CD14-positive monocyte (primary cell): ENCODE measurements around the gene PPFIBP2. TPM values are rescaled to one million over a fixed set of nuclear protein-coding genes. Genes with fewer than 3 reads are reported as not detected.

Source experiments
- DNase-seq, 3 donors: peaks; one replicate each; pipeline ENCODE4 v3.0.0-alpha.2; 2011 to 2022
- H2AFZ ChIP-seq: 2 replicates; pipeline ENCODE4 v1.6.0; 2012; ENCODE audit warnings: mild to moderate bottlenecking, low read depth, low read length, inconsistent platforms; ENCODE audit not compliant: insufficient read depth, poor library complexity, severe bottlenecking
- H3K27ac ChIP-seq, 2 donors: 1 replicate in 1 of 2; 2 replicates in 1 of 2; pipeline ENCODE4 v1.5.1; 2012 to 2013; ENCODE audit warnings: low read length in 2 of 2, control low read depth in 1 of 2, inconsistent platforms in 1 of 2, low read depth in 1 of 2, mild to moderate bottlenecking in 1 of 2
- H3K27me3 ChIP-seq, 2 donors: one replicate each; pipeline versions ENCODE4 v1.6.0 to v1.6.1; 2011 to 2013; ENCODE audit warnings: low read length in 2 of 2; ENCODE audit not compliant: control insufficient read depth in 2 of 2, insufficient read depth in 2 of 2
- H3K36me3 ChIP-seq, 2 donors: replicated peaks in 1 of 2; 1 replicate in 1 of 2; 2 replicates in 1 of 2; pipeline versions ENCODE4 v1.5.1 to v1.6.1; 2012 to 2013; ENCODE audit warnings: low read length in 2 of 2, control low read depth in 1 of 2, inconsistent platforms in 1 of 2, mild to moderate bottlenecking in 1 of 2; ENCODE audit not compliant: insufficient read depth in 2 of 2, control insufficient read depth in 1 of 2
- H3K4me1 ChIP-seq, 2 donors: 1 replicate in 1 of 2; 2 replicates in 1 of 2; pipeline versions ENCODE4 v1.5.1 to v1.6.1; 2012 to 2013; ENCODE audit warnings: low read length in 2 of 2, control low read depth in 1 of 2, inconsistent platforms in 1 of 2, mild to moderate bottlenecking in 1 of 2, moderate library complexity in 1 of 2; ENCODE audit not compliant: insufficient read depth in 2 of 2, control insufficient read depth in 1 of 2
- H3K4me2 ChIP-seq: replicated peaks from 2 replicates; pipeline ENCODE3; 2012; ENCODE audit warnings: low read length, moderate library complexity, mild to moderate bottlenecking; ENCODE audit not compliant: poor library complexity, severe bottlenecking; ENCODE audit errors: extremely low read depth
- H3K4me3 ChIP-seq, 3 experiments: fragments of 200-600 bp in 1 of 3; sonication (generic) in 1 of 3; replicated peaks in 1 of 3; 1 replicate in 2 of 3; 2 replicates in 1 of 3; pipeline ENCODE4 v1.5.1; 2011 to 2013; ENCODE audit warnings: low read length in 3 of 3, mild to moderate bottlenecking in 3 of 3, control low read depth in 2 of 3, low read depth in 2 of 3, inconsistent platforms in 1 of 3, moderate library complexity in 1 of 3
- H3K79me2 ChIP-seq: 2 replicates; pipeline ENCODE4 v1.6.0; 2012; ENCODE audit warnings: mild to moderate bottlenecking, control low read depth, inconsistent platforms, low read length, moderate library complexity; ENCODE audit not compliant: insufficient read depth
- H3K9ac ChIP-seq: 2 replicates; pipeline ENCODE4 v1.6.0; 2017; ENCODE audit warnings: low read length, mild to moderate bottlenecking; ENCODE audit not compliant: insufficient read depth, poor library complexity, severe bottlenecking
- H3K9me3 ChIP-seq, 2 donors: replicated peaks in 1 of 2; 1 replicate in 1 of 2; 2 replicates in 1 of 2; pipeline versions ENCODE4 v1.5.1 to v1.6.1; 2012 to 2013; ENCODE audit warnings: low read length in 2 of 2, control low read depth in 1 of 2; ENCODE audit not compliant: control insufficient read depth in 1 of 2, insufficient read depth in 1 of 2
- H4K20me1 ChIP-seq: 2 replicates; pipeline ENCODE4 v1.6.0; 2012; ENCODE audit warnings: mild to moderate bottlenecking, low read length, control low read depth, moderate library complexity; ENCODE audit not compliant: insufficient read depth
- H3K27ac Mint-ChIP-seq, 7 donors: one replicate each; pipeline ENCODE4 v1.8.0; 2020; ENCODE audit warnings: mild to moderate bottlenecking in 7 of 7, mixed read lengths in 7 of 7, moderate library complexity in 6 of 7, inconsistent platforms in 2 of 7
- H3K27me3 Mint-ChIP-seq, 3 donors: one replicate each; pipeline ENCODE4 v1.8.0; 2021 to 2022; ENCODE audit warnings: low read depth in 3 of 3, mild to moderate bottlenecking in 3 of 3, mixed read lengths in 3 of 3, moderate library complexity in 3 of 3, inconsistent platforms in 1 of 3
- H3K36me3 Mint-ChIP-seq, 2 donors: one replicate each; pipeline ENCODE4 v1.8.0; 2020; ENCODE audit warnings: mixed read lengths in 2 of 2, inconsistent platforms in 1 of 2, mild to moderate bottlenecking in 1 of 2
- H3K4me1 Mint-ChIP-seq: one replicate; pipeline ENCODE4 v1.8.0; 2020; ENCODE audit warnings: mild to moderate bottlenecking, mixed read lengths
- H3K4me3 Mint-ChIP-seq, 2 donors: one replicate each; pipeline ENCODE4 v1.8.0; 2020; ENCODE audit warnings: mild to moderate bottlenecking in 2 of 2, mixed read lengths in 2 of 2, moderate library complexity in 1 of 2
- H3K9me3 Mint-ChIP-seq, 7 donors: one replicate each; pipeline ENCODE4 v1.8.0; 2020 to 2022; ENCODE audit warnings: mixed read lengths in 7 of 7, mild to moderate bottlenecking in 6 of 7, moderate library complexity in 6 of 7, inconsistent platforms in 2 of 7
- CTCF ChIP-seq: fragments of 200-600 bp; IDR thresholded peaks from one replicate; pipeline ENCODE4 v1.8.0; 2022; ENCODE audit warnings: antibody characterized with exemption, mild to moderate bottlenecking
- WGBS: methylation state at CpG from one replicate; pipeline ENCODE4 v1.1.5; 2013; ENCODE audit warnings: missing lambda C conversion rate; ENCODE audit not compliant: insufficient coverage; 5-methylcytosine and 5-hydroxymethylcytosine counted together
- intact Hi-C, 2 donors: fragments of 100-400 bp; cut with micrococcal nuclease; formaldehyde crosslinking; loops; one replicate each; pipeline versions ENCODE4 v1.15.0 to v1.15.1; 2023
- polyA plus RNA-seq, 3 donors: library from polyadenylated mRNA; depleted of rRNA in 1 of 3; unstranded in 2 of 3; stranded (reverse) in 1 of 3; fragments of 300-500 nt in 2 of 3; fragments of >200 nt in 1 of 3; fragmentation: Illumina TruSeq in 2 of 3; gene quantifications; 1 replicate in 2 of 3; 2 replicates in 1 of 3; pipeline ENCODE4 v1.2.3, GENCODE V29; 2012 to 2021

Gene PPFIBP2
- polyA plus RNA-seq, 3 donors, result 5.9 to 41.6 (median 8.6) TPM

GRCh38 chr11:7617032-7617431 lies 103.2 kb downstream of the PPFIBP2 start:
- no peak for TF ChIP-seq CTCF
- Histone ChIP-seq H3K27ac (no peak overlapping the region), H3K4me2 (no peak overlapping the region), H3K27me3 (no peaks in the 10 kb centered on the region), H3K4me3 (no peak overlapping the region), H4K20me1 (no peaks in the 10 kb centered on the region), H3K79me2 (no peaks in the 10 kb centered on the region), H3K36me3 (peaks cover 50 to 100% of the 10 kb centered on the region in 2 donors), H3K9me3 (no peaks in the 10 kb centered on the region), H3K4me1 (no peaks in the 10 kb centered on the region), H3K9ac (no peak overlapping the region), H2AFZ (no peak overlapping the region)
- Mint-ChIP-seq H3K36me3 (peaks cover 94 to 97% of the 10 kb centered on the region in 2 donors), H3K27me3 (peaks cover 0 to 11% (median 2%) of the 10 kb centered on the region in 3 donors), H3K27ac (no peak overlapping the region), H3K9me3 (peaks cover 0 to 1% (median 0%) of the 10 kb centered on the region in 7 donors), H3K4me1 (no peaks in the 10 kb centered on the region), H3K4me3 (no peak overlapping the region)
- DNase-seq, result no peak
- intact Hi-C loops, result no loop called here
- 100% methylated on average over 4 of the region's 8 CpGs for WGBS

- no peak overlapping the region for H3K27ac Mint-ChIP-seq
- no peaks in the 10 kb centered on the region for H3K79me2 ChIP-seq
- peaks cover 0 to 9% (median 2%) of the 10 kb centered on the region in 3 donors for H3K27me3 Mint-ChIP-seq
- H3K27me3 ChIP-seq, result no peaks in the 10 kb centered on the region
- no peaks in the 10 kb centered on the region for H3K4me1 Mint-ChIP-seq
- H3K9ac ChIP-seq, result no peak overlapping the region
- H3K9me3 Mint-ChIP-seq, result peaks cover 0 to 1% (median 0%) of the 10 kb centered on the region in 7 donors
- no peak for TF ChIP-seq CTCF
- peaks cover 3% of the 10 kb centered on the region for H4K20me1 ChIP-seq
- H3K36me3 Mint-ChIP-seq, result peaks cover 93 to 96% of the 10 kb centered on the region in 2 donors
- 96% methylated on average over 3 of the region's 3 CpGs for WGBS
- no peak overlapping the region for H2AFZ ChIP-seq
- H3K9me3 ChIP-seq, result no peaks in the 10 kb centered on the region
- H3K4me2 ChIP-seq, result no peak overlapping the region
- H3K4me1 ChIP-seq, result no peaks in the 10 kb centered on the region
- no peak overlapping the region for H3K4me3 Mint-ChIP-seq
- no peak overlapping the region for H3K4me3 ChIP-seq
- intact Hi-C loops, result no loop called here
- peaks cover 58 to 100% of the 10 kb centered on the region in 2 donors for H3K36me3 ChIP-seq
- DNase-seq, result no peak
- H3K27ac ChIP-seq, result no peak overlapping the region
Observed at GRCh38 chr11:7619322-7619721, 105.5 kb downstream of the PPFIBP2 start.
